Measurements from ENCODE around the gene FAM107B. TPM values are rescaled to one million over a fixed set of nuclear protein-coding genes. Genes with fewer than 3 reads are reported as not detected.

FAM107B gene
- total RNA-seq, 4 donors from 2014 or later, result 31.5 to 59.0 (median 39.3) TPM

DNA sequence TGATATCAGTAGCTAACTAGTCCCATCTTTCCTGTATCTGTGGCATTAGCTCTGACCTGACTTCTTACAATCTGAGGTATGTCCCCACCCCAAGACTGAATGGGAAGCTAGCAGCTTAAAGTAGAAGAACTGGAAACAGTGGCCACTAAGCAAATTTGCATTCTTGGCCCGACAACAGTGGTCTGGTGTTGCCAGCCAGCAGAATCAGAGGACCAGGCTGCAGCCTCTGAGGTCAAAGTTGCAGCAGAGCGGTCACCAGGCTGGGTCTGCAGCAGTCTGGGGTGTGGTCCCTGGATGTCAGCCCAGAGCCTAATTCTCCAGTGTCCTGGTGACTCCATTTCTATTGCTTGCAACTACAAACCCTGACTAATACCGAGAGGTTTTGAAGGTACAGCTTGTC lies 26.3 kb downstream of the FAM107B start:
- TF ChIP-seq CTCF (IDR thresholded peaks at IDR 0.05; ENCODE audit: low read depth), result no peak

- no peak for TF ChIP-seq CTCF (IDR thresholded peaks at IDR 0.05; ENCODE audit: low read depth)
Observed at GRCh38 chr10:14742815-14743214, 31.9 kb downstream of the FAM107B start.

- TF ChIP-seq CTCF (IDR thresholded peaks at IDR 0.05; ENCODE audit: low read depth), result no peak
Observed at GRCh38 chr10:14742382-14742781, 32.3 kb downstream of the FAM107B start.

GRCh38 chr10:14740684-14741247 lies 33.9 kb downstream of the FAM107B start:
- TF ChIP-seq CTCF (IDR thresholded peaks at IDR 0.05; ENCODE audit: low read depth), result no peak

- no peak for TF ChIP-seq CTCF (IDR thresholded peaks at IDR 0.05; ENCODE audit: low read depth)
Observed at GRCh38 chr10:14737808-14738545, 36.7 kb downstream of the FAM107B start.

DNA sequence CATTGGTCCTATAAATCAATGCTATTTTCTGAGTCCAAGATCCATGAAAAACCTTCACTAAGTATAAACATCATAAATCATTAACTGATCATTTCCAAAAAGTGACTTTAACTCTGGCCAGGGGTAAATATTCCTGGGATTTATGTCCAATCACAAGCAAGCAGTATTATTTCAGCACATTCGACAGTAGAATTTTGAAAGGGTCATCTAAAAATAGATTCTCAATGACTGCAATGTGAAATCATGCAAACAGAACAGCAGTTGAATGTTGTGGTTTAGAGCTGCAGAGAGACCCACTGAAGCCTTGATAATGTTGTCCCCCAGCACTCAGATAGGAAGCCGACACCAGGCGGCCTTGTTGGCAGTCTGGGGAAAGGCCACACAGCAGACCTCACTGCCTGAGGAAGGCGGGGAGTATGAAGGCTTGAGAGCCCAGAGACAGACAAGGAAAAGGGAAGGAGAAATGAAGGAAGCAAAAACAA lies 38.1 kb downstream of the FAM107B start:
- no peak for TF ChIP-seq CTCF (IDR thresholded peaks at IDR 0.05; ENCODE audit: low read depth)

DNA sequence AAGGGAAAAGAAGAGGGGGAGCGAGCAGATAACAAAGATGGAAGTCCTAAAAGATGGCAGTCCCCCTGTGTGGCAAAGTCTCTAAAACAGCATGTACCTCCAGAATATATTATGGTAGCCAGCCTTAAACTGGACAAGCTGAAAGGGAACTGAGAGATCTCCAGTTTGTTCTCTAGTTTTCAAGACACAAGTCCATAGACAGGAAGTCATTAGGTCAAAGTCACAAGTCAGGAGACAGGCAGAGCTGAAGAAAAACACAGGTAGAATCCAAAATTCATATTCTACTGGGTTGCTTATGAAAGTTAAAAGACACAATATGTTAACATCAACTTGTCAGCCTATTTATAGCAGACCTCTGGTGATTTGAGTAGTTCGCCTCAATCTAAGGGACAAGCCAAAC lies 38.7 kb downstream of the FAM107B start:
- no peak for TF ChIP-seq CTCF (IDR thresholded peaks at IDR 0.05; ENCODE audit: low read depth)

All from subcutaneous adipose tissue (tissue), 4 donors.